ENCODE data around the gene ITPR3. TPM values are rescaled to one million over a fixed set of nuclear protein-coding genes. Genes with fewer than 3 reads are reported as not detected.
"Not testable (repeated sequence)": the region's sequence is repeated elsewhere in the genome, so short reads cannot be mapped to it uniquely, and the experiment has no call there.

ITPR3 gene
- total RNA-seq, 2 donors from 2014 or later, result 15.6 to 17.1 TPM

- intact Hi-C loops (cut with DNase I), result no loop called here
- DNase-seq (ENCODE audit: low spot score), result no peak
Measured at GRCh38 chr6:33628401-33628964, 7.4 kb downstream of the ITPR3 start.

DNA sequence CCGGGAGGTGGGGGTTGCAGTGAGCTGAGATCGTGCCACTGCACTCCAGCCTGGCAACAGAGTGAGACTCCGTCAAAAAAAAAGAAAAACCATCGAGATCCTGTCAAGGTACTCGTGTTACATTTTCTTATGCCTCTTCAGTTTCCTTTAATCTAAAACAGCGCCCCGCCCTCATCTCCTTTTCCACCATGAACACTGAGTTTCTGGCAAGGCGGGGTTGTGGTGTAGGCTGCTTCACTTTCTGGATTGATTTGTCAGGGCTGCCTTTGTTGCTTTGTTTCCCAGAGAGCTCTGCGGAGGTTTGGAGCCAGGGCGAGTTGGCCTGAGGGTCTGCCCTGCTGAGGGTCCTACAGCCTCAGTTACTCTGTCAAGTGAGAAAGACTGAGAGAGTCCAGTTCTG, 8.9 kb downstream of the ITPR3 start:
- DNase-seq (ENCODE audit: low spot score), result no peak
- intact Hi-C loops (cut with DNase I), result no loop called here

DNA sequence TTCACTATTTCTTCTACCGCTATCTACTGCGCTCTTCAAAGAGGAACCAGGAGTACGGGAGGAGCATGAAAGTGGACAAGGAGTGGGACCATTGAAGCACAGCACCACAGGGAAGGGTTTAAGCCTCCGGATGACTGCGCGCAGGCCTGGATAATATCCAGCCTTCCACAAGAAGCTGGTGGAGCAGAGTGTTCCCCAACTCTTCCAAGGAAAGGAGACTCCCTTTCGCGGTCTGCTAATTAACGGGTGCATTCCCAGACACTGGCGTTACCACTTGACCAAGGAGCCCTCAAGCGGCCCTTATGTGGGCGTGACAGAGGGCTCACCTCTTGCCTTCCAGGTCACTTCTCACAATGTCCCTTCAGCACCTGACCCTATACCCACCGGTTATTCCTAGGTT, 10.4 kb downstream of the ITPR3 start:
- intact Hi-C loops (cut with DNase I); DNase-seq (ENCODE audit: low spot score): not testable (repeated sequence)

GRCh38 chr6:33631971-33632557, 10.9 kb downstream of the ITPR3 start:
- intact Hi-C loops (cut with DNase I), result no loop called here
- no peak for DNase-seq (ENCODE audit: low spot score)

DNA sequence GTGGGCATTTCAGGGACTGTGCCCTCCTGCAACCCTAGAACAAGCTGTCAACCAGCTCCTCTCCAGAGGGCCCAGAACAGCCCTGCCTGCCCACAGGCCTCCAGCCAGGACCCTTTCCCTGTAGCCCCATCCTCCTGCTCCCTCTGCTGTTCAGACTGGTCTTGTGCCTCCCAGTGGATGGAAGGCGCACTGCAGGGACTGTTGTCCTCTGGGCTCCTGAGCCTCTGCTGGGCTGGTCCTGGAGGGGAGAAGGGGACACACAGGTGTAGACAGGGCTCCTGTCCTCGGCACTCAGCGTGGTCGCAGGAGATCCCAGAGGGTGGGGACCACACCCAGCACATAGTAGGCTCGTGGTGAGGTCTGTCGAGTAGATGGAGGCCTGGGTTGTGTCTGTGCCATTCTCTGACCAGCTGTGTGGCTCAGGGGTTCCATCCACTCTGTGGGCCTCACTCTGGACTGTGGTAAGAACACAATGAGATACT, 11.5 kb downstream of the ITPR3 start:
- intact Hi-C loops (cut with DNase I), result no loop called here
- no peak for DNase-seq (ENCODE audit: low spot score)

DNA sequence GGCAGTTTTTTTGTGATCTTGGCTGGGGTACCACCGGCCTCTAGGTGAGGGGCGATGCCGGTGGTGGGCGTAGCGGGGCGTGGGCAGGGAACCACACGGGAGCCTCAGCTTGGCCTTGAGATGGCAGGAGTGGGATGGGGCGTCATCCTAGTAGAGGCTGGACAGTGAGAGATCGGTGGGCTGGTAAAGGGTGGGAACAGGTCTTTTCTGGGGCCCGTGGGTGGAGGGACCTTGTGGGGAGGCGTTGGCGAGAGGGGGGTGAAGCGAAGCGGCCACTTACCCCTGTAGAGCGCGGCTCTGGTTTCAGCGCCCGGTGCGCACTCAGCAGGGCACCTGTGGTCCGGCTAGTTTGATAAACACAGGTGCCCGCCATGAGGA, 12.0 kb downstream of the ITPR3 start:
- intact Hi-C loops (cut with DNase I), result no loop called here
- no peak for DNase-seq (ENCODE audit: low spot score)

GRCh38 chr6:33633462-33634158, 12.5 kb downstream of the ITPR3 start:
- peak; percentile 92 for DNase-seq (ENCODE audit: low spot score)
- intact Hi-C loops (cut with DNase I), result no loop called here

DNA sequence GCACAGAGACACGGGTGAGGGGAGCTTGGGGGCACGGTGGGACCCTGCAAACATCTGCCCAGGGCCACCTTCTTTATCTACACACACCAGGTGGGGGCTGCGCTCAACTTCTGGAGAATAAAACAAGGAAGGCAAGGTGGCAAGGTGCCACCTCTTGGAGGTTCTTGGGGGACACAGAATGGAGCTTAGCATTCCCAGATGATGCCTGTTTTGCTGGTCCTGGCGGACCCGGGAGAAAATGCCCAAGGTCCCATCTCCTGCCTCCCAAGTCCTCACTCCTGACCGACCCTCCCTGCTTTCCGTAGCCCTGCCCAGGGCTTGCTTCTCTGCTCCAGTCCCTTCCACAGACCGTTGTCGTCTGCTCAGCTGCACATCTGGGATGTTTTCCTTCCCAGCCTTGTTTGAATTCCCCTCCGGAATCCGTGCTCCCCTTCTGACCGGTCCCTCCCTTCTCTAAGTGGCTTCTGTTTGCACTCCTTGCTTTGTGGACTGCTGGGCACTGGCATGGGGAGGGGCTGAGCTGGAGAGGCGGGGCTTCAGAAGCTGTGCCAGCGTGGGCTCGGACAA, 13.1 kb downstream of the ITPR3 start:
- intact Hi-C loops (cut with DNase I), result no loop called here
- no peak for DNase-seq (ENCODE audit: low spot score)

- no peak for DNase-seq (ENCODE audit: low spot score)
- intact Hi-C loops (cut with DNase I), result no loop called here
Measured at GRCh38 chr6:33634946-33635345, 13.8 kb downstream of the ITPR3 start.

GRCh38 chr6:33636655-33637054, 15.5 kb downstream of the ITPR3 start:
- DNase-seq (ENCODE audit: low spot score), result no peak
- intact Hi-C loops (cut with DNase I), result no loop called here

DNA sequence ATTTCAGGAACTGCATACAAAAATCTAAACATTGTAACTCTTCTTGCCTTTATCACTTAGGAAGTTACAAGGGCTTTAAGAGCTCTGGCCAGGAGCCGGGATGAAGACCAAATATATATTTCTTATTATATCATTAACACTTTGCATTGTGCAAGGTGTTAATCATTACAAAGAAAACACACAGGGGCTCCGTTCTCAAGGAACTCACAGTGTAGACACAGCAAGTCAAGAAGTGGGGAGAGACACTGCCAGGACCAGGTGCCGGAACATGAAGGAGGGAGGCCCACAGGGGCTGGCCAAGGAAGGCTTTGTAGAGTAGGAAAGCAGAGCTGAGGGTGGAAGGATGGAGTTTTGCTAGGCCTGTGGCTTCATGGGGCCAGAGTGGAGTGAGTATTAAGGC, 17.4 kb downstream of the ITPR3 start:
- intact Hi-C loops (cut with DNase I), result no loop called here

DNA sequence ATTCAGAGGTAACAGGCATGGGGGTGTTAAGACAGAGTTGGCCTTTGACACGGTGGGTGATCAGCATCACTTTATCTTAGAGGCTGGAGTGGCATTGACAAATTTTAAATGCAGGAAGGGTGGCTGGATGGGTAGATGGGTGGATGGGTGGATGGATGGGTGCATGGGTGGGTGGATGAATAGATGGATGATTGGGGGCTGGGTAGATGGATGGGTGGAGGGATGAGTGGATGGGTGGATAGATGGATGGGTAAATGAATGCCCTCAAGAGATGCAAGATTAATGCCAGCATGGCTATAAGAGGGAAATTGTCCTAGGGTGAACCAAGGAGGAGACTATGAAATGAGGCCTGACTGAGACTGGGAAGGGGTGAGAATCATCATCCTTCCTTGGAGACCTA, 18.4 kb downstream of the ITPR3 start:
- intact Hi-C loops (cut with DNase I), result no loop called here
- DNase-seq (ENCODE audit: low spot score), result no peak

More for the DNA sequence above, 17.4 kb downstream of the ITPR3 start:
- DNase-seq (ENCODE audit: low spot score), result no peak

GRCh38 chr6:33640361-33640760, 19.2 kb downstream of the ITPR3 start:
- no peak for DNase-seq (ENCODE audit: low spot score)
- intact Hi-C loops (cut with DNase I), result no loop called here

GRCh38 chr6:33641144-33641543, 20.0 kb downstream of the ITPR3 start:
- no peak for DNase-seq (ENCODE audit: low spot score)
- intact Hi-C loops (cut with DNase I), result no loop called here

DNA sequence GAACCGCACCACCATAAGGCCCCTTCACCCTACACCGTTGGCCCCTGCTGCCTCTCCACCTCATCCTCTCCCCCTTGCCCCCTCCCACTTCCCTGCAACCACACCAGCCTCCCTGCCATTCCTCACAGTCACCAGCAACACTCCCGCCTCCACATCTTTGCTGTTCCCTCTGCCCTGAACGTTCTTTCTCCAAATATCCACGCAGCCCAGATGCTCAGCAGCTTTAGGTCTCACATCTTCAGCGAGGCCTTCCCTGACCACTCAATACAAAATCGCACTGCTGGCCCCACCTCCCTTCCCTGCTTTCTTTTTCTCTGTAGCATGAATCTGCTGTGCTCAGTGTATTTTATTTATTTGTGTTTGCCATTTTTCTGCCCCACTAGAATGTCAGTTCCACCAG, 20.5 kb downstream of the ITPR3 start:
- DNase-seq (ENCODE audit: low spot score), result no peak
- intact Hi-C loops (cut with DNase I), result no loop called here

DNA sequence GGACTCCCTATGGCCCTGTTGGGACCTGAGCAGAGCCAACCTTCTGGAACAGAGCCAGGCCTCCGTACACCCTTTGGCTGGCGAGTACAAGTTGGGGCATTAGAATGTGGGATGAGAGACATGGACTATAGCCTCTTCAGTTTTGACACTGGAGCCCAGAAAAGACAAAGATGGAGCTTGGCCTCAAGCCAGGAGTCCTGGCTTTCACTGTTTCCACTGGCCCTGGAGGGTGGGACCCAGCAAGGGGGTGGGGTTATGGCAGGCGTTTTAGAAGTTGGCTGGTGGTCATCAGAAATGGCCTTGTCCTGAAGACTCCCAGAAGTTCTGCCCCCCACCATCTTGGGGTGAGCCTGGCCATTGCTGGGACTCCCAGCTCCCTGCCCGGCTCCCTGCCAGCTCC, 21.8 kb downstream of the ITPR3 start:
- intact Hi-C loops (cut with DNase I), result no loop called here

GRCh38 chr6:33651403-33651802, 30.3 kb downstream of the ITPR3 start:
- intact Hi-C loops (cut with DNase I), result no loop called here

More for the DNA sequence above, 21.8 kb downstream of the ITPR3 start:
- no peak for DNase-seq (ENCODE audit: low spot score)

DNA sequence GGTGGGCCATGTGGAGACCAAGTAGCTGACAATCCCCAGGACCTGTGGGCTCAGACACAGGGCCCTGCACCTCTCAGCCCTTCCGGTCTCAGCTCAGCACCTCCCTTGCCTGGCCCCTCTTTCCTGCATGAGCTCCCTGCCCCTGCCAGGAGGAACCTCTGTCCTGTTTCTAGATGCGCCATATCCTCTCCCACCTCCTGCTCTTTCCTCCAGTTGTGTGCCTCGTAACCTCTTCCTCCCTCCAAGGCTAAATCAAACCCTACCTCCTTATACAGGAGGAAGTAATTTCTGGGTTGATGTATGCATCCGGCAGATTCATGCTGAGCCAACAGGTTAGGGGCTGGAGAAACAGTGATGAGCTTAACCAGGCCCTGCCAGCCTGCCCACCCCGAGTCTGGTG, 30.9 kb downstream of the ITPR3 start:
- intact Hi-C loops (cut with DNase I), result no loop called here
- DNase-seq (ENCODE audit: low spot score), result no peak

More at GRCh38 chr6:33651403-33651802, 30.3 kb downstream of the ITPR3 start:
- DNase-seq (ENCODE audit: low spot score), result no peak

DNA sequence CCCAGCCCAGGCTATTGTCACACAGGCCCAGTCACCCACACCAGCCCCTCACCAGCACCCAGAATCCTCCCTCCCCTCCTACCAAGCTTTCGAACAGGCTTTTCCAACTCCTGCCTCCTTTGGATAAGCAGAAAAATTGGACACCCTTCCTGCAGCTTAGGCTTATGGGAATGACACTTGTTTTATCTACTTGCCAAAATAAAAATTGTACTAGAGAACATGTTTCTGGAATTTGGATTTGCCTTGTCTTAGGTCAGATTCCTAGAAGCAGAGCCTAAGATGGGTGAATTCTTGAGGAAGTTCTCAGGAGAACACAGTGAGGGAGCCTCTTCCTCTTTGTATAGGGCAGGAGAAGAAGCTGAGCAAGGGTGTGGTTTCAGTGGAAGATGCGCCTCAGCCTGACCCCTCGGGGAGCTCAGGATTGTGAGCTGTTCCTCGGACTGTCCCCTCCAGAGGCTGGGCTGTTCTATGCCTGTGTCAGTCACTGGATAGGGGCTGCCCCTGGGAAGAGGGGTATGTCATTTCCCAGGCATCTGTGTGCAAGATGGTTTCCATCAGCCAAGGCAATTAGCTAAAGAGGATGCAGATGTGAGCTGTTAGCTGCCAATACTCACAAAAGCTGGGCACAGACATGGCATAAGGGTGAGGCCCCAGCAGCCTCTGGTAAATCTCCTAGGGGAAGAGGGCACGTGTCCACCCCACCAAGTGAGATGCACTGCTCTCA, 33.9 kb downstream of the ITPR3 start:
- intact Hi-C loops (cut with DNase I), result no loop called here
- no peak for DNase-seq (ENCODE audit: low spot score)

DNA sequence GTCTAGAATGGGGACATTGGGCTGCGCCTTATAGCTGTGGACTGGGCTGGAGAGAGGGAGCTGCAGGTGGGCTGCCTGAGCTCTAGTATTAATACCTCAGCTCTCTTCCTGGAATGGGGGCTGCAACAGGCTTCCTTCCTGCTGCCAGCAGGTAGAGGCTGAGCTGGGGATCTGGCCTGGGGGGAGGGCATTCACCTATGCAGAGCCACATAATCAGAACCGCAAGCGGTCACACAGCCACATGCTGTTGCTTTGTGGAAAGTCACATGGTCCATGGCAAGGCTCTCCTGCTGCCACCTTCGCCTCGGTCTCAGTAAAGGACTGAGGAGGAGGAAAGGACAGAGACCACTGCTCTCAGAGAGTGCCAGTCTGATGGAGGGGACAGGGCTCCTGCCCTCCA, 35.7 kb downstream of the ITPR3 start:
- intact Hi-C loops (cut with DNase I), result no loop called here
- no peak for DNase-seq (ENCODE audit: low spot score)

Measured in posterior vena cava (tissue), 2 donors.